Kidney (tissue), 14 donors: Measurements from ENCODE around the gene WDFY4. TPM values are rescaled to one million over a fixed set of nuclear protein-coding genes. Genes with fewer than 3 reads are reported as not detected.
A peak's percentile ranks its signal among the peaks of the same experiment; 100 is the strongest.

Source experiments
- DNase-seq, 5 donors: peaks; one replicate each; pipeline ENCODE4 v3.0.0-alpha.2; 2013 to 2020
- FAIRE-seq: peaks from 2 replicates; lab custom pipeline; 2012; peaks lifted over from hg19 to GRCh38; lab: Jason Lieb, UNC
- H3K27ac ChIP-seq, 2 donors: one replicate each; pipeline ENCODE4 v1.7.0; 2013; ENCODE audit warnings: low read depth in 2 of 2, low read length in 2 of 2, inconsistent platforms in 1 of 2
- H3K27me3 ChIP-seq: one replicate; pipeline ENCODE4 v1.7.1; 2013; ENCODE audit warnings: low read length, inconsistent platforms; ENCODE audit not compliant: control insufficient read depth, insufficient read depth
- H3K36me3 ChIP-seq, 3 donors: one replicate each; pipeline versions ENCODE4 v1.7.0 to v1.7.1; 2013; ENCODE audit warnings: low read length in 3 of 3, control low read depth in 1 of 3, inconsistent platforms in 1 of 3; ENCODE audit not compliant: insufficient read depth in 3 of 3, control insufficient read depth in 2 of 3
- H3K4me1 ChIP-seq, 3 donors: one replicate each; pipeline versions ENCODE4 v1.7.0 to v1.7.1; 2013; ENCODE audit warnings: low read length in 3 of 3, inconsistent platforms in 1 of 3, low read depth in 1 of 3; ENCODE audit not compliant: control insufficient read depth in 2 of 3, insufficient read depth in 2 of 3
- H3K4me3 ChIP-seq, 3 donors: one replicate each; pipeline versions ENCODE4 v1.7.0 to v1.8.1; 2013; ENCODE audit warnings: low read length in 3 of 3, control low read depth in 1 of 3, inconsistent platforms in 1 of 3
- H3K9ac ChIP-seq, 3 donors: one replicate each; pipeline versions ENCODE4 v1.7.0 to v1.7.1; 2013; ENCODE audit warnings: low read length in 3 of 3, control low read depth in 1 of 3, inconsistent platforms in 1 of 3
- H3K9me3 ChIP-seq, 3 donors: one replicate each; pipeline versions ENCODE4 v1.7.0 to v1.7.1; 2013; ENCODE audit warnings: low read length in 3 of 3, control low read depth in 1 of 3, inconsistent platforms in 1 of 3; ENCODE audit not compliant: control insufficient read depth in 2 of 3, insufficient read depth in 1 of 3
- intact Hi-C: fragments of 100-400 bp; cut with DNase I; formaldehyde crosslinking; loops from one replicate; pipeline ENCODE4 v1.11.1; 2022
- polyA plus RNA-seq: library from polyadenylated mRNA; stranded (reverse); fragments of 350-450 nt; fragmentation: Illumina TruSeq; extraction: RNeasy Lipid Tissue Mini Kit (QIAGEN cat#74804); gene quantifications from one replicate; pipeline ENCODE4 v1.2.3, GENCODE V29; 2014; ENCODE audit warnings: low read depth, low replicate concordance; ENCODE audit not compliant: insufficient read depth
- total RNA-seq: library from RNA; stranded (reverse); fragmentation: NEBNext Ultra II Directional; extraction: Animal tissue kit (Norgen Biotek cat#: 25700); gene quantifications from one replicate; pipeline ENCODE4 v1.2.1, GENCODE V29; 2021
- TF ChIP-seq, protein P1 (sequence below): IDR thresholded peaks from 3 replicates; pipeline ENCODE4 v1.5.1; 2012; ENCODE audit warnings: mild to moderate bottlenecking, moderate library complexity, borderline replicate concordance; ENCODE audit not compliant: insufficient read depth; ENCODE audit errors: extremely low read depth
- donor health status: control.
- donor health status: control.
- donor health status: control.
- donor health status: control.
- donor health status: control.
- donor health status: DM: yes; HTN: yes; CAD: no.
- donor health status: Normal renal cell carcinoma (clear cell type).

Gene WDFY4
- total and polyA plus RNA-seq, 2 donors from 2014 or later: 1.7 to 13.3 TPM

DNA sequence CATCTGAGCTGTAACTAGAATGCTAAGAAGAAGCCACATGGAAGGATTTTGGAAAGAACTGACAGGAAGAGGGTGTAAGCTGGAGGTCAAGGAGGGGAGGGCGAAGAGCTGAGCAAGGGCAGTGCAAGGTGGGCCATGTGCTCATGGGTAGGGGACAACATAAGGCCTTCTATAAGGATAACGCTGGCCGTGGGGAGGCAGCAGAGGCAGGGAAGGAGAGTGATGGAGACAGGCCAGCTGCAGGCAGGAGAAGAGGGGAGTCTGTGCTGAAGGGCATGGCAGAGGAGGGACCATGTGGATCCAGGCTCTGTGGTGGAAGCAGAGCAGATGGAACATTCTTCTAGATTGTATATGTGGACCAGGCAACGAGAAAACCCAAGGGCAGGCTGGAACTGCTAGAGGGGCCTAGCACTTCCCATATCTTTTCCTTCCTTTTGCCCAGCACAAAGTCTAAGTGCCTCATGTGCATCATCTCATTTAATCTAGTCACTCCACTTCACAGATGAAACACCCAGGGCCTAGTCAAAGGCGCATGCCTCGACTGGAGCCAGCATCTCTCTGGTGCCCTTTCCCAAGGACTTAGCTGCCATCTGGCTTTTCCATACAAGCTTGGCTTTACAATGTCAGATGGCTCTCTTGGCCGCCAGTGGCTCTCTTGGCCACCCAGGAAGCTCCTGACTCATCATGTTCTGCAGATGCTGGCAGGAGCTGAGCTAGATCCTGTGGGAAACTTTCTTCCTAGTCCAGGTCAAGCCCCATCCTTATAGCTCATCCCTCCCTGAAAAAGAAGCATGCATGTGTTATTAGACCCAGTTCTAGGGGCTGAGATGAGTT, 248.4 kb downstream of the WDFY4 start:
- DNase-seq: peak in 1 of 5 donors; percentile 1

DNA sequence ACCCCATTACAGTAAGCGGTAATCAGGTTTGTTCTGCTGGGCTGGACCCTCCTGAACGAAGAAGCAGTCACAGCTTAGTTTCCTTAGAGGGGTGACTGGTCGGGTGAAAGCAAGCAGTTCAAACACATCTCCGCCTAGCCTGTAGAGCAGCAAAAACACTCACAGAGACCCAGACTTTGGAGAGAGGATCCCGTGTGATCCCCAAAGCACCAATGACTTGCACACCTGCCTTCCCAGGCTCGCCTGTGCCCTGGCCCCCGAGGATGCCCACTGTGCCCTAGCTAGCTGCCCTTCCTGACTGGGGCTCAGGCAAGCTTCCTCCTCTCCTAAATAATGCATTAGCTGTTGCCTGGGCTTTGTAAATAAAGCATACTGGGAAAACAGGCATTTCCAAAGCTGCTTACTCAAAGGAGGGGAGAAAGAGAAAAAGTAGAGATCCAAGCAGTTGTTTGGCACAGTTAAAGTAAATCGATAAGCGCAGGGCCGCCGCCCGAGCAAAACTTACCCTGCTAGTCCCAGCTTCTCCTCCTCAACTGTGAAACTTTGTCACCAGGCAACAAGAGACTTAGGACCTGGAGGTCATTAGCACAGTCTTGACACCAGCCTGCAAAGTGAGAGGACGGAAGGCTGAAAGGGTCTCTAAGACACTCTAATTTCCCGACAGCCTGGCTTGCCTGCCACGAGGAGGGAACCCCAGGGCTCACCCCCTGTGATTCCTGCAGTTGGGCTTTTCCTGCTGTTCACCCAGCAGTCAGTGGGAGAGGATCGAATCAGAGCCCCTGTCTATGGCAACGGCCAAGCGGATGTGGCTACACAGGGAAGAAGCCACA, 250.2 kb downstream of the WDFY4 start:
- H3K36me3 ChIP-seq: no peaks in the 10 kb centered on the region
- DNase-seq (peak in 4 of 5 donors; percentile 26 to 53 (median 32)), FAIRE-seq (no peak)
- H3K4me1 ChIP-seq: no peaks in the 10 kb centered on the region
- no peak overlapping the region for H3K9ac ChIP-seq
- no peak overlapping the region for H3K4me3 ChIP-seq
- no peak overlapping the region for H3K27ac ChIP-seq
- intact Hi-C loops: no loop called here
- H3K9me3 ChIP-seq: no peaks in the 10 kb centered on the region
- no peaks in the 10 kb centered on the region for H3K27me3 ChIP-seq
- TF ChIP-seq, protein P1, sequence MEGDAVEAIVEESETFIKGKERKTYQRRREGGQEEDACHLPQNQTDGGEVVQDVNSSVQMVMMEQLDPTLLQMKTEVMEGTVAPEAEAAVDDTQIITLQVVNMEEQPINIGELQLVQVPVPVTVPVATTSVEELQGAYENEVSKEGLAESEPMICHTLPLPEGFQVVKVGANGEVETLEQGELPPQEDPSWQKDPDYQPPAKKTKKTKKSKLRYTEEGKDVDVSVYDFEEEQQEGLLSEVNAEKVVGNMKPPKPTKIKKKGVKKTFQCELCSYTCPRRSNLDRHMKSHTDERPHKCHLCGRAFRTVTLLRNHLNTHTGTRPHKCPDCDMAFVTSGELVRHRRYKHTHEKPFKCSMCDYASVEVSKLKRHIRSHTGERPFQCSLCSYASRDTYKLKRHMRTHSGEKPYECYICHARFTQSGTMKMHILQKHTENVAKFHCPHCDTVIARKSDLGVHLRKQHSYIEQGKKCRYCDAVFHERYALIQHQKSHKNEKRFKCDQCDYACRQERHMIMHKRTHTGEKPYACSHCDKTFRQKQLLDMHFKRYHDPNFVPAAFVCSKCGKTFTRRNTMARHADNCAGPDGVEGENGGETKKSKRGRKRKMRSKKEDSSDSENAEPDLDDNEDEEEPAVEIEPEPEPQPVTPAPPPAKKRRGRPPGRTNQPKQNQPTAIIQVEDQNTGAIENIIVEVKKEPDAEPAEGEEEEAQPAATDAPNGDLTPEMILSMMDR: no peak

More for the DNA sequence above, 248.4 kb downstream of the WDFY4 start:
- Histone ChIP-seq H3K4me3 (no peak overlapping the region), H3K27me3 (no peaks in the 10 kb centered on the region), H3K27ac (no peak overlapping the region), H3K9ac (no peak overlapping the region), H3K9me3 (no peaks in the 10 kb centered on the region), H3K4me1 (no peaks in the 10 kb centered on the region), H3K36me3 (no peaks in the 10 kb centered on the region)
- intact Hi-C loops: no loop called here
- TF ChIP-seq, protein P1: no peak
- FAIRE-seq: no peak

DNA sequence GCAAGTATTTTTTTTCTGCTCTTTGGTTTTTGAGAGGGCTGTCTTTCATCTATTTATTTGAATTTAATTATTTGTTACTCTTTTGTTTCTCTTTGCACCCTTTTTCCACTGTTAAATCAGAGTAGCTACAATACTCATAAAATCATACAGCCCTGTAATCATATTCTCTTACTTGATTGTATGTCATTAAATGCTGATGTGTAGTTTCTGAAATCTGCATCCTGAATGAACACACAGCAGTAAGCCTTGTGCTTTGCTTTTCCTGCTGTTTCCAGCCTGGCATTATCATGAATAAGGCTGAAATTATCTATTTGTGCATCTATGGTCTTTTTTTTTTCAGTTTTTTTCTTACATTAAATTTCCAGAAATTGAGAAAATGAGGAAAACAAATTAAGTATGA, 250.9 kb downstream of the WDFY4 start:
- FAIRE-seq (no peak), DNase-seq (no peak)
- Histone ChIP-seq H3K9ac (no peak overlapping the region), H3K4me1 (no peaks in the 10 kb centered on the region), H3K36me3 (no peaks in the 10 kb centered on the region), H3K27me3 (no peaks in the 10 kb centered on the region), H3K4me3 (no peak overlapping the region), H3K9me3 (no peaks in the 10 kb centered on the region), H3K27ac (no peak overlapping the region)
- TF ChIP-seq, protein P1: no peak
- intact Hi-C loops: no loop called here
